ENCODE measurements around the gene CPED1.

The CPED1 gene

DNA sequence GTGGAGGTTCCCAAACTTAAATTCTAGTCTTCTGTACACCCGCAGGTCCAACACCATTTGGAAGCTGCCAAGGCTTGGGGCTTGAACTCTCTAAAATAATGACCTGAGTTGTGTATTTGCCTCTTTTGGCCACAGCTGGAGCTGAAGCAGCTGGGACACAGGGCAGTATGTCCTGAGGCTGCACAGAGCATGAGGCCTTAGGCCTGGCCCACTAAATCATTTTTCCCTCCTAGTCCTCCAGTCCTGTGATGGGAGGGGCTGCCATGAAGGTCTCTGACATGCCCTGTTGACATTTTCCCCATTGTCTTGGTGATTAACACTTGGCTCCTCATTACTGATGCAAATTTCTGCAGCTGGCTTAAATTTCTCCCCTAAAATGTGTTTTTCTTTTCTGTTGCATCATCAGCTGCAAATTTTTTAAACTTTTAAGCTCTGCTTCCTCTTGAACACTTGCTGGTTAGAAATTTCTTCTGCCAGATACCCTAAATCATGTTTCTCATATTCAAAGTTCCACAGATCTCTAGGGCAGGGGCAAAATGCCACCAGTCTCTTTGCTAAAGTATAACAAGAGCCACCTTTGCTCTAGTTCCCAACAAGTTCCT is 296.7 kb downstream of the CPED1 start:
- Histone ChIP-seq H3K9ac (ENCODE audit: low read depth, low read length, poor library complexity) (no peak overlapping the region), H2BK15ac (ENCODE audit: low read length) (no peak overlapping the region), H3K4me3 (ENCODE audit: low read length in 2 of 2) (no peak overlapping the region), H4K8ac (ENCODE audit: low read depth, low read length) (no peak overlapping the region), H2BK5ac (ENCODE audit: low read length) (no peak overlapping the region), H3K4me1 (ENCODE audit: control insufficient read depth in 2 of 2, insufficient read depth in 1 of 2, low read depth in 1 of 2, low read length in 2 of 2) (no peaks in the 10 kb centered on the region), H3K36me3 (replicated peaks in 1 of 2; ENCODE audit: control insufficient read depth in 2 of 2, insufficient read depth in 2 of 2, low read length in 2 of 2) (no peaks in the 10 kb centered on the region), H3K79me1 (ENCODE audit: low read depth, low read length) (no peaks in the 10 kb centered on the region), H3K9me3 (replicated peaks in 1 of 2; ENCODE audit: control insufficient read depth in 2 of 2, insufficient read depth in 1 of 2, low read depth in 1 of 2, low read length in 2 of 2) (peaks cover 0 to 2% of the 10 kb centered on the region in 2 donors), H3K18ac (ENCODE audit: low read length) (no peak overlapping the region), H2BK12ac (ENCODE audit: low read length) (no peak overlapping the region), H3K23ac (ENCODE audit: low read depth, low read length, poor library complexity) (no peak overlapping the region), H2AK5ac (ENCODE audit: low read depth, low read length) (no peak overlapping the region), H2BK120ac (ENCODE audit: low read depth, low read length) (no peak overlapping the region), H3K4me2 (ENCODE audit: insufficient read depth, low read length, poor library complexity, severe bottlenecking) (no peak overlapping the region), H3K4ac (ENCODE audit: low read length) (no peak overlapping the region), H3K14ac (ENCODE audit: low read length) (no peak overlapping the region), H4K91ac (ENCODE audit: low read depth, low read length, poor library complexity) (no peak overlapping the region), H3K27me3 (ENCODE audit: control insufficient read depth in 3 of 3, insufficient read depth in 3 of 3, low read depth in 1 of 3, low read length in 3 of 3) (no peaks in the 10 kb centered on the region), H3K27ac (replicated peaks; ENCODE audit: low read length) (no peak overlapping the region), H2AFZ (ENCODE audit: low read length) (no peak overlapping the region)
- no peak for DNase-seq (ENCODE audit: low spot score)
- no CpG with 5 or more reads among the region's 1 CpG for WGBS, 2 donors (ENCODE audit: extremely low coverage in 2 of 2, insufficient read length in 2 of 2, insufficient replicate concordance in 1 of 2)

DNA sequence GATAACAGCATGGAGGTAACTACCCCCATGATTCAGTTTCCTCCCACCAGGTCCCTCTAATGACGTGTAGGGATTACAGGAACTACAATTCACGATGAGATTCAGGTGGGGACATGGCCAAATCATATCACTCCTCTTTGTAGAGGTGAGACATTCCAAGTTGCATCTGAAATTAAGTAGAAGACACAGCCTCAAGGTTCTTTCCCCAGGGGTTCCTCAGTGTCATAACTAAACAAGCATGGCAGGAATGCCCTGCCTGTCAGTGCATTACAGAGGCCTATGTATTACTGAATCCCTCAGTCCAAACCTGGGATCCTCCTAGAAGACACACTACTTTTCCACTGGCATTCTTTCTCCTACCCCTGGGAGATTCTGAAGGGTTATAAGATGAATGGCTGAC is 297.7 kb downstream of the CPED1 start:
- no peak overlapping the region for H3K23ac ChIP-seq (ENCODE audit: low read depth, low read length, poor library complexity)
- H3K79me1 ChIP-seq (ENCODE audit: low read depth, low read length) = no peaks in the 10 kb centered on the region
- no peak overlapping the region for H2BK5ac ChIP-seq (ENCODE audit: low read length)
- no peak overlapping the region for H4K8ac ChIP-seq (ENCODE audit: low read depth, low read length)
- H3K36me3 ChIP-seq (replicated peaks in 1 of 2; ENCODE audit: control insufficient read depth in 2 of 2, insufficient read depth in 2 of 2, low read length in 2 of 2) = no peaks in the 10 kb centered on the region
- no peak overlapping the region for H2BK120ac ChIP-seq (ENCODE audit: low read depth, low read length)
- no peaks in the 10 kb centered on the region for H3K4me1 ChIP-seq (ENCODE audit: control insufficient read depth in 2 of 2, insufficient read depth in 1 of 2, low read depth in 1 of 2, low read length in 2 of 2)
- H3K9ac ChIP-seq (ENCODE audit: low read depth, low read length, poor library complexity) = no peak overlapping the region
- no peaks in the 10 kb centered on the region for H3K27me3 ChIP-seq (ENCODE audit: control insufficient read depth in 3 of 3, insufficient read depth in 3 of 3, low read depth in 1 of 3, low read length in 3 of 3)
- H2BK15ac ChIP-seq (ENCODE audit: low read length) = no peak overlapping the region
- no peak overlapping the region for H2AFZ ChIP-seq (ENCODE audit: low read length)
- DNase-seq (ENCODE audit: low spot score) = no peak
- no peak overlapping the region for H3K4ac ChIP-seq (ENCODE audit: low read length)
- no peak overlapping the region for H3K27ac ChIP-seq (replicated peaks; ENCODE audit: low read length)
- peaks cover 0 to 2% of the 10 kb centered on the region in 2 donors for H3K9me3 ChIP-seq (replicated peaks in 1 of 2; ENCODE audit: control insufficient read depth in 2 of 2, insufficient read depth in 1 of 2, low read depth in 1 of 2, low read length in 2 of 2)
- no CpG with 5 or more reads among the region's 2 CpGs for WGBS, 2 donors (ENCODE audit: extremely low coverage in 2 of 2, insufficient read length in 2 of 2, insufficient replicate concordance in 1 of 2)
- no peak overlapping the region for H3K4me3 ChIP-seq (ENCODE audit: low read length in 2 of 2)
- H2AK5ac ChIP-seq (ENCODE audit: low read depth, low read length) = no peak overlapping the region
- H3K4me2 ChIP-seq (ENCODE audit: insufficient read depth, low read length, poor library complexity, severe bottlenecking) = no peak overlapping the region
- H4K91ac ChIP-seq (ENCODE audit: low read depth, low read length, poor library complexity) = no peak overlapping the region
- H2BK12ac ChIP-seq (ENCODE audit: low read length) = no peak overlapping the region
- no peak overlapping the region for H3K14ac ChIP-seq (ENCODE audit: low read length)
- H3K18ac ChIP-seq (ENCODE audit: low read length) = no peak overlapping the region

DNA sequence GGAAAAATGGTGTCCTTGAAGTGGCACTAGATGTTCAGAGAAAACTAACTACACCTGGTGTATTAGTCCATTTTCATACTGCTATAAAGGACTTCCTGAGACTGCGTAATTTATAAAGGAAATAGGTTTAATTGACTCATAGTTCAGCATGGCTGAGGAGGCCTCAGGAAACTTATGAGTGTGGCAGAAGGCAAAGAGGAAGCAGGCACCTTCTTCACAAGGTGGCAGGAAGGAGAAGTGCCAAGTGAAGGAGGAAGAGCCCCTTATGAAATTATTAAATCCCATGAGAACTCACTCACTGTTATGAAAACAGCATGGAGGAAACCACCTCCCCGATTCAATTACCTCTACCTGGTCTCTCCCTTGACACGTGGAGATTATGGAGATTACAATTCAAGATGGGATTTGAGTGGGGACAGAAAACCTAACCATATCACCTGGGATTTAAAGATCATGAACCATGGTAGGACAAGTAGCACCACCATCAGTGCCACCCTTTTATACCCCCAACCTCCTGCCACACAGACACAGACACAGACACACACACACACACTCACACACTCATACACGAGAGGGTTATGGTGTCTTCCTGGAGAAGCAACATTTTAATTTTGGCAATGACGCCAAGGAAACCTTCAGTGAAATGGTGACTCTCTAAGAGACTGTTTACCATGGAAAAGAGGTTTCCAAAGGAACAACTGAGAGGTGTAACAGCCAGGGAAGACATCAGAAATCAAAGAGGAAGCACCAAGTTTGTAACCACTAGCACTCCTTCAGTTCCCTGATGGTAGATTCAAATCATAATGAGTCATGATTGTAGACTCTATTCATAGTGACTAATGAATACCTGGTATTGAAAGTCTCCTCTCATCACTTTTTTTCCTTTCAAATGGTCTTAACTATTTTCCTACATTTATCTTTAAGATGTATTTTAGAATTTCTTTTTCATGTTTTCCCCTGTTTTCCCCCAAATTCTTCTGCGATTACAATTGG is 298.5 kb downstream of the CPED1 start:
- H2BK5ac ChIP-seq (ENCODE audit: low read length) = no peak overlapping the region

DNA sequence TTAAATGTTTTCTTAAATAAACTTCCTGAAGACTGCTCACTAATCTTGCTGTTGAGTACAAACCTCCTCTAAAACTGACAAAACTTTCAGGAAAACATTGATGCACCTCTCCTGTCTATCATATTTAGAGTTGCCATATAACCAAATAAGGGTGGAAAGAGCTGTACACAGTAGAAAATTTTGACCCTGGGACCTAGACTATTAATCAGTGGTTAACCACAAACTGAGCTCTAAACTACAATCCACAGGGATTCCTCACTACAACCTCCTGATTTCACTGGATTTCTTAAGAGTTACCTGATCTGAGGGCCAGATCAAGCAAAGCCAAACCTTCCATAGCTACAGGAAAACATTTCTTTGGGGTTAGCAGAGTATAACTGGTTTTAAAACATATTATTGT is 300.4 kb downstream of the CPED1 start:
- Histone ChIP-seq H3K27ac (replicated peaks; ENCODE audit: low read length) (no peak overlapping the region), H3K4me1 (ENCODE audit: control insufficient read depth in 2 of 2, insufficient read depth in 1 of 2, low read depth in 1 of 2, low read length in 2 of 2) (no peaks in the 10 kb centered on the region), H3K4me2 (ENCODE audit: insufficient read depth, low read length, poor library complexity, severe bottlenecking) (no peak overlapping the region), H3K14ac (ENCODE audit: low read length) (no peak overlapping the region), H3K4ac (ENCODE audit: low read length) (no peak overlapping the region), H2BK5ac (ENCODE audit: low read length) (no peak overlapping the region), H2AK5ac (ENCODE audit: low read depth, low read length) (no peak overlapping the region), H2BK15ac (ENCODE audit: low read length) (no peak overlapping the region), H4K8ac (ENCODE audit: low read depth, low read length) (no peak overlapping the region), H3K9me3 (replicated peaks in 1 of 2; ENCODE audit: control insufficient read depth in 2 of 2, insufficient read depth in 1 of 2, low read depth in 1 of 2, low read length in 2 of 2) (peaks cover 0 to 2% of the 10 kb centered on the region in 2 donors), H3K23ac (ENCODE audit: low read depth, low read length, poor library complexity) (no peak overlapping the region), H2BK12ac (ENCODE audit: low read length) (no peak overlapping the region), H3K18ac (ENCODE audit: low read length) (no peak overlapping the region), H3K27me3 (ENCODE audit: control insufficient read depth in 3 of 3, insufficient read depth in 3 of 3, low read depth in 1 of 3, low read length in 3 of 3) (no peaks in the 10 kb centered on the region), H3K79me1 (ENCODE audit: low read depth, low read length) (no peaks in the 10 kb centered on the region), H3K36me3 (replicated peaks in 1 of 2; ENCODE audit: control insufficient read depth in 2 of 2, insufficient read depth in 2 of 2, low read length in 2 of 2) (no peaks in the 10 kb centered on the region), H3K9ac (ENCODE audit: low read depth, low read length, poor library complexity) (no peak overlapping the region), H2BK120ac (ENCODE audit: low read depth, low read length) (no peak overlapping the region), H2AFZ (ENCODE audit: low read length) (no peak overlapping the region), H4K91ac (ENCODE audit: low read depth, low read length, poor library complexity) (no peak overlapping the region), H3K4me3 (ENCODE audit: low read length in 2 of 2) (no peak overlapping the region)
- no peak for DNase-seq (ENCODE audit: low spot score)

More for the DNA sequence above, 298.5 kb downstream of the CPED1 start:
- Histone ChIP-seq H3K23ac (ENCODE audit: low read depth, low read length, poor library complexity) (no peak overlapping the region), H2BK15ac (ENCODE audit: low read length) (no peak overlapping the region), H3K14ac (ENCODE audit: low read length) (no peak overlapping the region), H3K18ac (ENCODE audit: low read length) (no peak overlapping the region), H3K4me3 (ENCODE audit: low read length in 2 of 2) (no peak overlapping the region), H2AFZ (ENCODE audit: low read length) (no peak overlapping the region), H3K4me1 (ENCODE audit: control insufficient read depth in 2 of 2, insufficient read depth in 1 of 2, low read depth in 1 of 2, low read length in 2 of 2) (no peaks in the 10 kb centered on the region), H3K9ac (ENCODE audit: low read depth, low read length, poor library complexity) (no peak overlapping the region), H3K4ac (ENCODE audit: low read length) (no peak overlapping the region), H3K9me3 (replicated peaks in 1 of 2; ENCODE audit: control insufficient read depth in 2 of 2, insufficient read depth in 1 of 2, low read depth in 1 of 2, low read length in 2 of 2) (peaks cover 0 to 2% of the 10 kb centered on the region in 2 donors), H3K27me3 (ENCODE audit: control insufficient read depth in 3 of 3, insufficient read depth in 3 of 3, low read depth in 1 of 3, low read length in 3 of 3) (no peaks in the 10 kb centered on the region), H4K91ac (ENCODE audit: low read depth, low read length, poor library complexity) (no peak overlapping the region), H3K4me2 (ENCODE audit: insufficient read depth, low read length, poor library complexity, severe bottlenecking) (no peak overlapping the region), H2AK5ac (ENCODE audit: low read depth, low read length) (no peak overlapping the region), H2BK12ac (ENCODE audit: low read length) (no peak overlapping the region), H3K27ac (replicated peaks; ENCODE audit: low read length) (no peak overlapping the region), H2BK120ac (ENCODE audit: low read depth, low read length) (no peak overlapping the region), H3K36me3 (replicated peaks in 1 of 2; ENCODE audit: control insufficient read depth in 2 of 2, insufficient read depth in 2 of 2, low read length in 2 of 2) (no peaks in the 10 kb centered on the region), H4K8ac (ENCODE audit: low read depth, low read length) (no peak overlapping the region), H3K79me1 (ENCODE audit: low read depth, low read length) (no peaks in the 10 kb centered on the region)
- no peak for DNase-seq (ENCODE audit: low spot score)
- WGBS, 2 donors (ENCODE audit: extremely low coverage in 2 of 2, insufficient read length in 2 of 2, insufficient replicate concordance in 1 of 2) = no CpG with 5 or more reads among the region's 6 CpGs
